Muscle of back (tissue), 11 donors: Measurements from ENCODE around the gene TTC7B. TPM values are rescaled to one million over a fixed set of nuclear protein-coding genes. Genes with fewer than 3 reads are reported as not detected.

Source experiments
- DNase-seq, 3 donors: peaks; one replicate each; pipeline versions ENCODE4 v3.0.0 to v3.0.0-alpha.2; 2013
- polyA plus RNA-seq, 10 donors: library from polyadenylated mRNA; unstranded; fragments of 120-200 nt; gene quantifications; one replicate each; pipeline ENCODE4 v1.2.1, GENCODE V29; 2013; ENCODE audit not compliant: insufficient read length in 10 of 10

TTC7B gene
- polyA plus RNA-seq, 10 donors, result 29.4 to 44.0 (median 38.3) TPM

GRCh38 chr14:90778571-90779255 lies 37.5 kb downstream of the TTC7B start:
- DNase-seq, result no peak

GRCh38 chr14:90777830-90778485 lies 38.3 kb downstream of the TTC7B start:
- DNase-seq, result no peak

- no peak for DNase-seq
These were observed 38.9 kb downstream of the TTC7B start for GRCh38 chr14:90777358-90777757.

DNA sequence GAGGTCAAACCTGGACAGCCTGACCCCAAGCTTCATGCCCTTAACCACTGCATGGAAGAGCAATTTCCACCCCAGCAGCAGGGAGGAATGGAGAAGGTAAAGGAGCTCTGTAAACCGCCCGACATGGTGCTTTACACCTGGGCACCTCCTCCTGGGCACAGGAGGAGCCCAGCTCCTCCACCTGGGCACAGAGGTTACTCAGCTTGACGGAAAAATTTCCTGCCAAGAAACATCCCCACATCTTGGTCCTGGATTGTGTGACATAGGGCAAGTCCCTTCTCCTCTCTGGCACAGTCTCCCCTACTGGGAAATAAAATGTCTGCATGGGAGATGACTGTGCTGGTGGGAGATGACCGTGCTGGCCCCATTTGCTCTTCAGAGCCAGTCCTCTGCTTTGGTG lies 40.8 kb downstream of the TTC7B start:
- DNase-seq, result no peak

- no peak for DNase-seq
These were observed 41.9 kb downstream of the TTC7B start for GRCh38 chr14:90774316-90774715.

GRCh38 chr14:90773705-90774104 lies 42.5 kb downstream of the TTC7B start:
- no peak for DNase-seq

- DNase-seq, result no peak
These were observed 43.1 kb downstream of the TTC7B start for GRCh38 chr14:90773196-90773486.

DNA sequence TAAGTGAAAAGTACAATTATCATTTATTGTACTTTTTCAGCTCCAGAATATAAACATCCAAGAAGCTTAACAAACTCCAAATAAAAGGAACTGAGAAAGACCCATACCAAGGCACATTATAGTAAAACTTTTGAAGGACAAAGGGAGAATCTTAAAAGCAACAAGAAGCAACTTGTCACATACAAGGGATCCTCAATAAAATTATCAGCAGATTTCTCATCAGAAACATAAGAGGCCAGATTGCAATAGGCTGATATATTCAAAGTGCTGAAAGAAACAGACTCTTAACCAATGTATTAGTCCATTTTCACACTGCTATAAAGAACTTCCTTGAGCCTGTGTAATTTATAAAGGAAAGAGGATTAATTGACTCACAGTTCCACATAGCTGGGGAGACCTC lies 48.3 kb downstream of the TTC7B start:
- DNase-seq, result no peak

DNA sequence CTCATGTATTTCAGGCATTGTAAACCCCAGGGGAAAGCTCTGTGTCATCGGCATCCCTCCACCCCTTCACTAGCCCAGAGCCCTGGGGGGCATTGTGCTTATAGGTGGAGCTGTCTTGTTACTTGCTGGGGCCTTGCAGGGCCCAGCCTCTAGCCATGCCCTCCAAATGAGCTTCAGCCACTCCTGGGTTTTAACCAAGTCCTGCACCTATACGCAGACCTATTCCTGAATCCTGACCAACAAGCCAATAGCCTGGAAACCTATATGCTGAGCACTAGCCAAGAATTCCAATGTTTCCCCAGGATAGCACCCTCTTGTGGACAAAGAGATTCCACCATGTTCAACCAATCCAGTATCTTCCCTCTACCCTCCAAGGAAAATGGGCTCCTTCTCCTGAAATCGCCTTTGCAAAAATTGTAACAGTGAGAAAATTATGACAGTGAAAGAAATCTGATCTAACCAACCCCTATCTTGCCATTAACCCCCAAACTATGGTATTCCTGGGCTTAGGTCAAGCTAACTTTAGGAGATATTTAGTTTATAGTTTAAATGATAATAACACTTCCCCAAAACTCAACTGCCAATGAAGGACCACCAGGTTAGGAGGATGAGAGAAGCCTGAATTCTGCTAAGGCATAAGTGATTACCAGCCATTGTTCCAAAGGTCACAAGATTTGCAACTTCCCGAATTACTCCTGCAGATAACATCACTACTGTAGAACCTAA lies 55.5 kb downstream of the TTC7B start:
- no peak for DNase-seq

DNA sequence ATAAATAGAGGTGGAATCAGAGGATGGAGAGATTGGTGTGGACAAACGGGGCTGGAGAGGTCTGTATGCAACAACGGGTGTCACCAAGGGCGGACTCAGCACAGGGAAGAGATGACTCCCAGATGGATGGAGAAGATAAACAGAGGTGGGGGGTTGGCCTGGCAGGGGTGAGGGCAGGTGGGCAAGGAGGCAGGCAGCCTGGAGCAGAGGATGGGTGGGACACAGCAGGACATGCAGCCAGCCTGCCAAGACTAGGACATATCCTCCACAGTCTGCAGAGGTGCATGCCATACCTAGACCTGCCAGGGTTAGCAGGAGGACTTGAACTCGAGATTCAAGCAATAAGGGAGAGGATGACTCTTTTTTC lies 56.2 kb downstream of the TTC7B start:
- DNase-seq, result no peak

GRCh38 chr14:90759370-90760077 lies 56.7 kb downstream of the TTC7B start:
- DNase-seq, result no peak

DNA sequence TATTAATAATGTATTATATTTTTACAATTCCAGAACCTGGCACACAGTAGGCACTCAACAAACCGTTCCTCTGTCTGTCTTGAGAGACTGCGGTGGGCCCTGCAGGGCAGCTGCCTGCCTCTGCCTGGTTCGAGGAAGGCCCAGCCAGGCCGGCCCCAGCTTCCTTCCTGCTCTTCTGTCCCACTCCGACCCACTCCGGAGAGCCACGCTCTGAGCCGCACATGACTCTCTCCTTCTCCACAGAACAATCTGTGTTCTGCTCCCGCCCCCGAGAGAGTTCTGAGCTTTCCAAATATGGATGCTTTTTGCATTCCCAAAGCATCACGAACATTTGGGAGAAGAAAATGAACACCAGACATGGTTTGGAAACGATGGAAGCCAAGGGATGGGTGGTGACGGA lies 57.3 kb downstream of the TTC7B start:
- peak; percentile 36 to 65 (median 41) for DNase-seq

DNA sequence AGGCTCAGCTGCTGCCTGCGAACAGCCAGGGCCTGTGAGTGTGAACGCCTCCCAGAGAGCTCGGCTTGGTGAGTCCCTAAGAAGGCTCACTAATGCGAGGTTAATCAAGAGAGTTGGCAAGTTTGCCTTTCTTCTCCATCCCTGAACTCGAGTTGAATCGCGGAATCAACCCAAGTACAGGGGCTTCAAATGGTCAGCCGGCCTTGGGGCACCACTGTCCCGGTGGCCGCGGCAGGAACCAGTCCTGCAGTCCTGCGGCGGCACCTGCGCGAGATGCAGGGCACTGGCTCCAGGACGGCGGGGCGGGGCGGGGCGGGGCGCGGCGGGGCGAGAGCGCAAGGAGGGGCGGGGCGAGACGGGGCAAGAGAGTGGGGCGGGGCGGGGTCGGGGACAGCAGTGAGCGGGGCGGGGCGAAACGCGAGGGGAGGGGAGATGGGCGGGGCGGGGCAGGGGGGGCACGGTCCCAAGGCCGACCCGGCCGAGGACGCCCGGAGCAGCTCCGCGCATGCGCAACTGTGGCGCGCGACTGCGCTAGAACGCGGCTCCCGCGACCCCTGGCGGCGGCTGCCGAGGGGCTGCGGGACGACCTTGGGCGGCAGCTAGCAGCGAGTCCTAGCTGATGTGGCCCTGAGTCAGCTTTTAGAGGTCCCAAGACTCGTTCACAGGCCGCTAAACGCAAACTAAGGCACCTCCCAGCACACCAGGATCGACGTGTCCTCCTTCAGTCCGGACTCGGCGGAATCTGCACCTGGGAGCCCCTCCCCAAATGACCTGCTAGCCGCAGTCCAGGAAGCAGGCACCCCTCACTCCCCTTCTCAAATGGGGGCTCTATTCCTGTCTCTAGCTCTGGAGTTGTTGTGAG lies 58.0 kb downstream of the TTC7B start:
- peak; percentile 91 to 96 (median 95) for DNase-seq

DNA sequence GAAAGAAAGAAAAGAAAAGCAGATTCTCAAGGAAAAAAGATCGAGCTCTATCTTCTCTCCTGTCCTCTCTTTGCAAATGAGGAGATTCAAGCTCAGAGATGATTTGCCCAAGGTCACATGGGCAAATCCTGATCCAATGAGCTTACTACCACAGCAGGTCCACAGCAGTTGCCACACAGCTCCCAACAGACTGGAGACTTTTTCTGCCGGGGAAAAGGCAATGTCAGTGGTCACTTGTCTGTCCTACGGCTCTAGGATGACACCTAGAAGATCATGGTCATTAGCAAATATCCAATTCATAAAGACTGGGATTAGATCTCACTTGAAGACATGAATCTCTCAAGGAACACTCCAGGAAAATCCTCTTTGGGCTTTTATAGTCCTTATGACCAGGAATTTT lies 58.8 kb downstream of the TTC7B start:
- no peak for DNase-seq

DNA sequence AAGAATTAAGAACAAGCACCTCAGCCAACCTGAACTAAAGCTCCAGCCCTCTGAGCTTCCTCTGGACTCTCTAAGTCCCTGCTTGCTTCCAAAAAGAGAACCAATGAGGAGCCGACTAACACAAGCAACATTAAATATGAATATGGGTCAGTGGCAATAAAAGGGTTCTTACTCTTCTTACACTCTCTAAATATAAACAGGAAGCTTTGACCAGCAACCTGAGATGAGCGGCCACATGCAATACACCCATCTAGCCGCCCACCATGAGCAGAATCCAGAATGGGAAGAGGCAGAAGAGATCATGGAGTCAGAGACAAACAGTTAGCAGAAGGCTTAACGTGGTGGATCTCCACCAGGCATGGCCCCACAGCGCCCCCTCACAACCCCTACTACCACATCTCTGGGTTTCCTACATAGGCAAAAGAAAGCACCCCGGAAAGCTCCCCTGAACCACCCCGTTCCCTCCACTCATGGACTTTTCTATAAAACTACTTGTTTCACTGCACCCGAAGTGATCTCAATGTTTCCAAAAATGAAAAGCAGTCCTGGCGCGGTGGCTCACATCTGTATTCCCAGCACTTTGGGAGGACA lies 59.4 kb downstream of the TTC7B start:
- no peak for DNase-seq

- no peak for DNase-seq
These were observed 60.4 kb downstream of the TTC7B start for GRCh38 chr14:90755661-90756304.

DNA sequence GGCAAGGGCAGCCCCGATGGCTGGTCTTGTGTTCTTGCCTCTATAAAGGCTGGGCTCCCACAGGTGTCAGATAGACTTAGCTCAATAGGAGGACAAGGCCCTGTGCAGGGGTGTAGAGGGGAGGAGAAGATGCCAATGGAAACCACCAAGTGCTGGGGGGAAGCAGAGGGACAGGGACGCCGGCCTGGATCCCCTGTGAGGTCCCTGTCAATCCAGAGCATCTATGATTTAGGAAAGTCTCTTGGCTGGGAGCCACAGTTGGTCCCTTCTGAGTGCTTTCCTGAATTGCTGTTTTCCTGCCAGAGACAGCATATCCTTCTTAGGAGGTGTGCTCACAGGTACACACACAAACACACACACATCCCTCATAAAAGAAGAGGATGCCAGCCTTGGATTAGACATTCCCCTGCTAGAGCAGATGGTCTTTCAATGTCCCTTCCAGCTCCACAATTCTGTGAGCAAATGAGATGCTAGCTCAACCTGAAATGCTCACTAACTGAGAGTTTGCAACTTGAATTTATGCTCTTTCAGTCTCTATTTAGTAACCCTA lies 62.7 kb downstream of the TTC7B start:
- DNase-seq, result no peak

GRCh38 chr14:90750701-90751100 lies 65.5 kb downstream of the TTC7B start:
- DNase-seq, result no peak

DNA sequence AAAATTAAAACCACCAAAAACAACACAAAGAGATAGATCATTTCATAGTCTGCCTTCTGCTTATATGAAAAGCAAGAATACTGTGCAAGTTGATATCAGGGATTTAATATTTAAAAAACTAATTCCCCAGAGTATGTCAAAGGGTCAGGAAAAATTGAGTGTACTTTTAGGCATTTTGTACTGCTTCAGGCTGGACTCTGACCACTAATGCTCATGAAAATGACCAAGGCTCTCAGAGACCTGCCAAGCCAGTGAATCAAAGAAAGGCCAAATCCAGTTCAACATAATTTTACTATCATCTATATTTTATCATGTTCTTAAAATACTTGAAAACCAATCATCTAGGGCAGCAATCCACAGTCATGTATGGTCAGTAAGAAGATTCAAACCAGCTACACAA lies 66.0 kb downstream of the TTC7B start:
- DNase-seq, result no peak

- DNase-seq, result no peak
These were observed 68.3 kb downstream of the TTC7B start for GRCh38 chr14:90747909-90748308.

DNA sequence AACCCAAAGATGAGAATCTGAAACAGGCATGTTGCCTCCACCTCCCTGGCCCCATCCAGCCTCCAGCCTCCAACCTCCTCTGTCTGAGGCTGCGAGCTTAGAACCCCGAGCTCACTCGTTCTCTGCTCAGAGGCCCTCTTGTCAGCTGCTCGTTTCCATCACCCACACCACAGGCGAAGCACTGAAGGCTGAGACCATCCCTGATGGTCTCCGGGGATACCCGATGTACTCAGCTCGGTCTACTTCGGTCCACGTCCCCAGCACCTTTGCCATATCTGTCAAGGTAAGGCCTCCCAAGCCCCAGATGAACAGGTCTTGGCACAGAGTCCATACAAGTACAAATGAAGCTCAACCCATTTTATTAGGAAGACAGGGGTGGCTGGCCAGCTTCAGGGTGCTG lies 72.4 kb downstream of the TTC7B start:
- no peak for DNase-seq
